ENCODE data around the gene LGR5. TPM values are rescaled to one million over a fixed set of nuclear protein-coding genes. Genes with fewer than 3 reads are reported as not detected.
A peak's percentile ranks its signal among the peaks of the same experiment; 100 is the strongest.

The LGR5 gene
- total and polyA plus RNA-seq, 9 of the 15 experiments (the other 6 are each of a cell fraction or from before 2014, with no cell fraction given): not detected

DNA sequence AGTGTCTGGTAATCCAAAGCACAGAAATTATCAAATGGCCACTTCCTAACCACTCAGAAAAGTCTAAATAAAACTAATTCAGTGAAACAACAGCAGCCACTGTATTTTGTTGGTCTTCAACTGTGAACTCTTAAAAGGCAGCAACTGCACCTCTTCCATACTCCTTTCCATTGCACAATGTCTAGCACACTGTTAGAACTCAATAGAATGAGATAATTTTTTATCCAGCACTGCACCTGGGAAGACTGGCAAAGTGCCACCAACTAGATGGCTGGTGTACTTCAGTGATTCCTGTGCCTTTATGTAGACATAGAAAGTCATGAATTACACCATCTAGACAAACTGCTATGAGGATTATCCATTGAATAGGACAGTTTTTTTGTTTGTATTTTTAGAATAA is 26.2 kb downstream of the LGR5 start:
- intact Hi-C loops (cut with micrococcal nuclease) (no loop called here), in situ Hi-C loops (cut with MboI) (no loop called here)
- Histone ChIP-seq H3K9me1 (ENCODE audit: control insufficient read depth, insufficient read depth, low read length) (no peaks in the 10 kb centered on the region), H4K20me1 (replicated peaks; ENCODE audit: control insufficient read depth, insufficient read depth, low read length) (no peaks in the 10 kb centered on the region), H3K27ac (ENCODE audit: extremely low read depth, low read depth, low read length) (no peak overlapping the region), H2AFZ (ENCODE audit: low read depth, low read length) (no peak overlapping the region), H3K9ac (ENCODE audit: insufficient read depth in 1 of 2, low read depth in 2 of 2, low read length in 2 of 2) (no peak overlapping the region), H3K4me1 (replicated peaks in 1 of 2; ENCODE audit: control insufficient read depth in 2 of 2, insufficient read depth in 2 of 2, low read length in 2 of 2) (peaks cover 4 to 6% of the 10 kb centered on the region in 2 experiments; a peak in 3 of 5 replicates), H3K36me3 (ENCODE audit: control insufficient read depth, insufficient read depth, low read length) (no peaks in the 10 kb centered on the region), H3K4me2 (ENCODE audit: insufficient read depth, low read length) (no peak overlapping the region), H3K4me3 (no peak overlapping the region), H3K79me2 (ENCODE audit: control insufficient read depth, insufficient read depth, low read length) (no peaks in the 10 kb centered on the region), H3K9me3 (replicated peaks; ENCODE audit: control insufficient read depth, insufficient read depth, low read depth, low read length) (no peaks in the 10 kb centered on the region), H3K27me3 (ENCODE audit: control insufficient read depth in 2 of 2, insufficient read depth in 2 of 2, low read length in 2 of 2) (no peaks in the 10 kb centered on the region)
- POLR2A ChIA-PET: no interaction called here
- peak; percentile 63 for ATAC-seq
- CTCF ChIA-PET (ENCODE audit: low intra/inter-chr PET ratio): no interaction called here
- peak in 1 of 4 experiments; percentile 48 for DNase-seq (ENCODE audit: extremely low read depth in 1 of 4, low spot score in 3 of 4)
- no peak for FAIRE-seq
- no TSS peak for BruUV-seq (replicated peaks)
- no peak for TF ChIP-seq ZNF124 (CRISPR knock-in tag; IDR thresholded peaks at IDR 0.05)
- no peak for TF ChIP-seq ZNF282 (CRISPR knock-in tag; IDR thresholded peaks at IDR 0.05)
- TF ChIP-seq PURB (CRISPR knock-in tag; IDR thresholded peaks at IDR 0.05; ENCODE audit: low read depth): no peak
- TF ChIP-seq, protein P1, sequence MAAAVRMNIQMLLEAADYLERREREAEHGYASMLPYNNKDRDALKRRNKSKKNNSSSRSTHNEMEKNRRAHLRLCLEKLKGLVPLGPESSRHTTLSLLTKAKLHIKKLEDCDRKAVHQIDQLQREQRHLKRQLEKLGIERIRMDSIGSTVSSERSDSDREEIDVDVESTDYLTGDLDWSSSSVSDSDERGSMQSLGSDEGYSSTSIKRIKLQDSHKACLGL (CRISPR knock-in tag; IDR thresholded peaks at IDR 0.05; ENCODE audit: borderline replicate concordance, poor library complexity, severe bottlenecking): no peak
- peak in 1 of 2 experiments; percentile 60; a peak in 1 of 4 replicates for TF ChIP-seq TRIM24 (IDR thresholded peaks at IDR 0.05)
- peak; percentile 52 for TF ChIP-seq TAL1 (IDR thresholded peaks at IDR 0.05)
- no peak for TF ChIP-seq HEY1 (CRISPR knock-in tag; IDR thresholded peaks at IDR 0.05; ENCODE audit: borderline replicate concordance)
- TF ChIP-seq ZNF561 (CRISPR knock-in tag; conservative IDR thresholded peaks at IDR 0.05): no peak
- TF ChIP-seq, protein P2, sequence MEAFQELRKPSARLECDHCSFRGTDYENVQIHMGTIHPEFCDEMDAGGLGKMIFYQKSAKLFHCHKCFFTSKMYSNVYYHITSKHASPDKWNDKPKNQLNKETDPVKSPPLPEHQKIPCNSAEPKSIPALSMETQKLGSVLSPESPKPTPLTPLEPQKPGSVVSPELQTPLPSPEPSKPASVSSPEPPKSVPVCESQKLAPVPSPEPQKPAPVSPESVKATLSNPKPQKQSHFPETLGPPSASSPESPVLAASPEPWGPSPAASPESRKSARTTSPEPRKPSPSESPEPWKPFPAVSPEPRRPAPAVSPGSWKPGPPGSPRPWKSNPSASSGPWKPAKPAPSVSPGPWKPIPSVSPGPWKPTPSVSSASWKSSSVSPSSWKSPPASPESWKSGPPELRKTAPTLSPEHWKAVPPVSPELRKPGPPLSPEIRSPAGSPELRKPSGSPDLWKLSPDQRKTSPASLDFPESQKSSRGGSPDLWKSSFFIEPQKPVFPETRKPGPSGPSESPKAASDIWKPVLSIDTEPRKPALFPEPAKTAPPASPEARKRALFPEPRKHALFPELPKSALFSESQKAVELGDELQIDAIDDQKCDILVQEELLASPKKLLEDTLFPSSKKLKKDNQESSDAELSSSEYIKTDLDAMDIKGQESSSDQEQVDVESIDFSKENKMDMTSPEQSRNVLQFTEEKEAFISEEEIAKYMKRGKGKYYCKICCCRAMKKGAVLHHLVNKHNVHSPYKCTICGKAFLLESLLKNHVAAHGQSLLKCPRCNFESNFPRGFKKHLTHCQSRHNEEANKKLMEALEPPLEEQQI (IDR thresholded peaks at IDR 0.05): no peak
- no peak for TF ChIP-seq SIX5 (IDR thresholded peaks at IDR 0.05; ENCODE audit: borderline replicate concordance in 1 of 2, insufficient read depth in 1 of 2, low read depth in 1 of 2, low read length in 2 of 2)
- no peak for TF ChIP-seq ZNF146 (CRISPR knock-in tag; IDR thresholded peaks at IDR 0.05; ENCODE audit: unreplicated experiment)
- TF ChIP-seq NFYB (IDR thresholded peaks at IDR 0.05; ENCODE audit: extremely low read depth, insufficient read length): no peak
- no peak for TF ChIP-seq KLF16 (IDR thresholded peaks at IDR 0.05)
- TF ChIP-seq TEAD4 (IDR thresholded peaks at IDR 0.05; ENCODE audit: low read length): peak; percentile 60
- TF ChIP-seq TEAD4 (CRISPR knock-in tag; IDR thresholded peaks at IDR 0.05; ENCODE audit: borderline replicate concordance): no peak
- TF ChIP-seq ZNF507 (tag; conservative IDR thresholded peaks at IDR 0.05): no peak
- TF ChIP-seq RFX5 (IDR thresholded peaks at IDR 0.05; ENCODE audit: low read depth, low read length): no peak
- TF ChIP-seq, protein P3, sequence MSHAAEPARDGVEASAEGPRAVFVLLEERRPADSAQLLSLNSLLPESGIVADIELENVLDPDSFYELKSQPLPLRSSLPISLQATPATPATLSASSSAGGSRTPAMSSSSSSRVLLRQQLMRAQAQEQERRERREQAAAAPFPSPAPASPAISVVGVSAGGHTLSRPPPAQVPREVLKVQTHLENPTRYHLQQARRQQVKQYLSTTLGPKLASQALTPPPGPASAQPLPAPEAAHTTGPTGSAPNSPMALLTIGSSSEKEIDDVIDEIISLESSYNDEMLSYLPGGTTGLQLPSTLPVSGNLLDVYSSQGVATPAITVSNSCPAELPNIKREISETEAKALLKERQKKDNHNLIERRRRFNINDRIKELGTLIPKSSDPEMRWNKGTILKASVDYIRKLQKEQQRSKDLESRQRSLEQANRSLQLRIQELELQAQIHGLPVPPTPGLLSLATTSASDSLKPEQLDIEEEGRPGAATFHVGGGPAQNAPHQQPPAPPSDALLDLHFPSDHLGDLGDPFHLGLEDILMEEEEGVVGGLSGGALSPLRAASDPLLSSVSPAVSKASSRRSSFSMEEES (CRISPR knock-in tag; IDR thresholded peaks at IDR 0.05): no peak
- no peak for TF ChIP-seq ZC3H8 (IDR thresholded peaks at IDR 0.05)

Measured in K562 (cell line).